GM19240 (cell line): ENCODE data around the gene ANKRD29.
"Not testable (repeated sequence)": the region's sequence is repeated elsewhere in the genome, so short reads cannot be mapped to it uniquely, and the experiment has no call there.

Experiments
- DNase-seq: peaks from one replicate; pipeline ENCODE4 v3.0.0; 2011; ENCODE audit warnings: low spot score; ENCODE audit not compliant: insufficient read length

Gene ANKRD29

DNA sequence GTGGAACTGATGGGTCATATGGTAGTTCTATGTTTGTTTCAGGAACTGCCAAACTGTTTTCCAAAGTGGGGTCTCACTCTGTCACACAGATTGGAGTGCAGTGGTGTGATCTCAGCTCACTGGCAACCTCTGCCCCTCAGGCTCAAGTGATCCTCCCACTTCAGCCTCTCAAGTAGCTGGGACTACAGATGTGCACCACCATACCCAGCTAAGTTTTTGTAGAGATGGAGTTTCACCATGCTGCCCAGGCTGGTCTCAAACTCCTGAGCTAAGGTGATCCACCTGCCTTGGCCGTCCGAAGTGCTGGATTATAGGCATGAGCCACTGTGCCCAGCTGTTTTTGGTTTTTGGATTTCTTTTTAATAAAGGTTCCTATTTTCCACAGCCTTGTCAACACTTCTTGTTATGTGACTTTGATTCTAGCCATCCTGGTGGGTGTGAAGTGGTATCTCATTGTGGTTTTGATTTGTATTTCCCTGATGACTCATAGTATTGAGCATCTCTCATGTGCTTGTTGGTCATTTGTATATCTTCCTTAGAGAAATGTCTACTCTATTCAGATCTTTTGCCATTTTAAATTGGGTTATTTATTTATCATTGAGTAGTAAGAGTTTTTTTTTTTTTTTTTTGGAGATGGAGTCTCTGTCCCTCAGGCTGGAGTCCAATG, 99.2 kb downstream of the ANKRD29 start:
- no peak for DNase-seq

- DNase-seq: no peak
Observed at GRCh38 chr18:23560186-23560585, 102.5 kb downstream of the ANKRD29 start.

DNA sequence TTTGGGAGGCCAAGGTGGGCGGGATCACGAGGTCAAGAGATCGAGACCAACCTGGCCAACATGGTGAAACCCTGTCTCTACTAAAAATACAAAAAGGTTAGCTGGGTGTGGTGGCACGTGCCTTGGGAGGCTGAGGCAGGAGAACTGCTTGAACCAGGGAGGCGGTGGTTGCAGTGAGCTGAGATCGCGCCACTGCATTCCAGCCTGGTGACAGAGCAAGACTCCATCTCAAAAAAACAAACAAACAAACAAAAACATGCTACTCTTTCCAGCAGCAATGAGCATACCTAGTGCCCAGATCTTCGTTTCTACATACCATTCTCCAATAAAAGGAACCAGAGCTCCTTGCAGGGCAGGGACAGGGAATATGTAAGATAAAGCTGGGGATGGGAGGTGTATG, 105.2 kb downstream of the ANKRD29 start:
- DNase-seq: not testable (repeated sequence)

DNA sequence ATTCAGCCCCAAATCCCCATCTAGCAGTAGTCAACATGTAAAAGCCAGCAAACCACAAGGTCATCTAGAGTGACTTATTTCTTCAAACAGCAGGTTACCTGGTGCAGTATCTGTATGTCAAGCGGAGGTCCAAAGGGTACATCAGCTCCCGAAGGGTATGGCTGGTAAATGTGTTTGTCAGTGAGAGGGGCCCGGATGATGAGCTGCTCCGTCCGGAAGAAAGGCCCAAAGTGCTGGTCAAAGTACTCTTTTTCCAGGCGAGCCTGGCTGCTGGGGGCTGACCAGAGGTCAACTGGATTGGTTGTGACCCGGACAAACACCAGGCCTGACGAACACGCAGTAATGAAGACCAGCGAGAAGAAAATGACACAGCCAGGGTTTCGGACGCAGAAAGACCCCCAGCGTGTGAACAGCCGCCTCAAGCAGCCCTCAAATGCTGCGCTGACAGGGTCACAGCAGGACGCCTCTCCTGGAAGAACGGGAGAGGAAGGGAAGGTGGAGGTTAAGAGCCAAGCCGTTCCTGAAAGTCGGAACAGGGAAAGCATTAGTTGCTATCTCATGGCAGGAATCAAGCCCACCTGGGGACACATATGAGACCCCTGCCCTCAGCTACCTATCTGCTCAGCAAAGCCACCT, 106.4 kb downstream of the ANKRD29 start:
- no peak for DNase-seq

DNA sequence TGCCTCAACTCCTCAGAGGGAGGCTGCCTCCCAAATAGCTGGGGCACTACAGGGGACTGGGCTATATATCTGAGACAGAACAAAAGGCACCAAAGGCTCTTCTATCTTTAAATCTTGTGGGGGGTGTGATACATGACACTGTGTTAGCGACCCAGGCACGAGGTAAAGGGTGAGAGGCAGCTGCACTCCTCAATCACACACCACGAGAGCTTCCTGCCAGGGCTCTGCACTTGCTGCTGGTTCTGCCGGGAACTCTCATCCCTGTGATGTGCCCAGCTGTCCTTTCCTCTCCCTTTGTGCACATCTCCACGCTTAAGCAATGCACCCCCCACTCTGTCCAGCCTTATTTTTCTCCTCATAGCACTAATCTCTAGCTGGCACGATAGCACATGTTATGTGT, 108.8 kb downstream of the ANKRD29 start:
- DNase-seq: no peak

- DNase-seq: no peak
Observed at GRCh38 chr18:23552505-23552904, 110.2 kb downstream of the ANKRD29 start.

GRCh38 chr18:23551978-23552377, 110.7 kb downstream of the ANKRD29 start:
- no peak for DNase-seq

- DNase-seq: no peak
Observed at GRCh38 chr18:23550898-23551297, 111.8 kb downstream of the ANKRD29 start.
